Trophoblast cell (in vitro differentiated cells and primary cell): ENCODE data around the gene CELF4.

Experiments
- DNase-seq, 2 donors: peaks; one replicate each; pipeline ENCODE4 v3.0.0-alpha.2; 2016
- H2AFZ ChIP-seq: 2 replicates; pipeline ENCODE4 v1.6.1; 2013; ENCODE audit warnings: low read length, moderate library complexity, mild to moderate bottlenecking; ENCODE audit not compliant: insufficient read depth, poor library complexity
- H2AK5ac ChIP-seq: 2 replicates; pipeline ENCODE4 v1.6.1; 2013; ENCODE audit warnings: mild to moderate bottlenecking, low read length
- H2BK120ac ChIP-seq: 2 replicates; pipeline ENCODE4 v1.6.1; 2013; ENCODE audit warnings: low read length, mild to moderate bottlenecking, moderate library complexity; ENCODE audit not compliant: insufficient read depth, poor library complexity
- H2BK12ac ChIP-seq: 2 replicates; pipeline ENCODE4 v1.6.1; 2013; ENCODE audit warnings: mild to moderate bottlenecking, low read length, moderate library complexity
- H2BK5ac ChIP-seq: 2 replicates; pipeline ENCODE4 v1.6.1; 2013; ENCODE audit warnings: low read length, low read depth, moderate library complexity, mild to moderate bottlenecking; ENCODE audit not compliant: poor library complexity
- H3K14ac ChIP-seq: 2 replicates; pipeline ENCODE4 v1.6.1; 2013; ENCODE audit warnings: mild to moderate bottlenecking, low read length
- H3K18ac ChIP-seq: 2 replicates; pipeline ENCODE4 v1.6.1; 2013; ENCODE audit warnings: mild to moderate bottlenecking, low read length
- H3K23ac ChIP-seq: 2 replicates; pipeline ENCODE4 v1.6.1; 2013; ENCODE audit warnings: low read length
- H3K27ac ChIP-seq: 2 replicates; pipeline ENCODE4 v1.5.1; 2013; ENCODE audit warnings: low read depth, mild to moderate bottlenecking, inconsistent platforms, low read length, moderate library complexity
- H3K27me3 ChIP-seq: 2 replicates; pipeline ENCODE4 v1.6.1; 2013; ENCODE audit warnings: inconsistent platforms, mild to moderate bottlenecking, low read length, moderate library complexity; ENCODE audit not compliant: insufficient read depth
- H3K36me3 ChIP-seq, 2 experiments: 1 replicate in 1 of 2; 2 replicates in 1 of 2; pipeline ENCODE4 v1.6.1; 2013; ENCODE audit warnings: low read length in 2 of 2, mild to moderate bottlenecking in 2 of 2, moderate library complexity in 1 of 2; ENCODE audit not compliant: insufficient read depth in 2 of 2, control insufficient read depth in 1 of 2
- H3K4ac ChIP-seq: 2 replicates; pipeline ENCODE4 v1.6.1; 2013; ENCODE audit warnings: low read depth, mild to moderate bottlenecking, low read length, moderate library complexity
- H3K4me1 ChIP-seq, 2 experiments: 1 replicate in 1 of 2; 2 replicates in 1 of 2; pipeline ENCODE4 v1.6.1; 2013; ENCODE audit warnings: low read length in 2 of 2, mild to moderate bottlenecking in 2 of 2, moderate library complexity in 1 of 2; ENCODE audit not compliant: insufficient read depth in 2 of 2, control insufficient read depth in 1 of 2
- H3K4me2 ChIP-seq: 2 replicates; pipeline ENCODE4 v1.6.1; 2013; ENCODE audit warnings: inconsistent platforms, mild to moderate bottlenecking, low read length, moderate library complexity
- H3K4me3 ChIP-seq: 2 replicates; pipeline ENCODE4 v1.5.1; 2013; ENCODE audit warnings: mild to moderate bottlenecking, low read depth, low read length, inconsistent platforms
- H3K79me1 ChIP-seq: one replicate; pipeline ENCODE4 v1.6.1; 2013; ENCODE audit warnings: low read length
- H3K79me2 ChIP-seq: 2 replicates; pipeline ENCODE4 v1.6.1; 2013; ENCODE audit warnings: low read length, mild to moderate bottlenecking; ENCODE audit not compliant: control insufficient read depth, insufficient read depth, poor library complexity
- H3K9ac ChIP-seq: 2 replicates; pipeline ENCODE4 v1.6.1; 2013; ENCODE audit warnings: mild to moderate bottlenecking, low read length
- H3K9me3 ChIP-seq: 2 replicates; pipeline ENCODE4 v1.6.1; 2013; ENCODE audit warnings: low read depth, mild to moderate bottlenecking, control low read depth, inconsistent platforms, low read length; ENCODE audit not compliant: insufficient read depth
- H4K12ac ChIP-seq: 2 replicates; pipeline ENCODE4 v1.6.1; 2013; ENCODE audit warnings: low read depth, mild to moderate bottlenecking, low read length, moderate library complexity
- H4K8ac ChIP-seq: 2 replicates; pipeline ENCODE4 v1.6.1; 2013; ENCODE audit warnings: low read depth, mild to moderate bottlenecking, low read length, moderate library complexity
- H4K91ac ChIP-seq: one replicate; pipeline ENCODE4 v1.6.1; 2013; ENCODE audit warnings: low read depth, mild to moderate bottlenecking, low read length, moderate library complexity
- WGBS: extraction: QIAGEN DNeasy Blood & Tissue Kit; methylation state at CpG from one replicate; pipeline ENCODE4 v1.1.7; 2013; ENCODE audit warnings: missing lambda C conversion rate; ENCODE audit not compliant: insufficient read length, insufficient coverage; ENCODE audit errors: extremely low coverage; 5-methylcytosine and 5-hydroxymethylcytosine counted together

Gene CELF4

GRCh38 chr18:37567994-37568359, 2.4 kb upstream of the CELF4 start:
- Histone ChIP-seq H3K27ac (no peak overlapping the region), H3K9ac (no peak overlapping the region), H3K27me3 (peaks cover 32% of the 10 kb centered on the region), H2BK12ac (no peak overlapping the region), H2BK120ac (no peak overlapping the region), H4K91ac (no peak overlapping the region), H3K18ac (no peak overlapping the region), H3K9me3 (no peaks in the 10 kb centered on the region), H3K4me2 (no peak overlapping the region), H3K23ac (no peak overlapping the region), H3K4me3 (no peak overlapping the region), H3K79me2 (no peaks in the 10 kb centered on the region), H3K79me1 (no peaks in the 10 kb centered on the region), H4K12ac (no peak overlapping the region), H2AK5ac (no peak overlapping the region), H3K14ac (no peak overlapping the region), H3K4me1 (peaks cover 8 to 13% of the 10 kb centered on the region in 2 experiments), H2AFZ (no peak overlapping the region), H4K8ac (no peak overlapping the region), H2BK5ac (no peak overlapping the region), H3K4ac (no peak overlapping the region), H3K36me3 (no peaks in the 10 kb centered on the region)
- WGBS = no CpG with 5 or more reads among the region's 10 CpGs
- no peak for DNase-seq

GRCh38 chr18:37567061-37567993, 1.7 kb upstream of the CELF4 start:
- H2BK120ac ChIP-seq = no peak overlapping the region
- H3K79me2 ChIP-seq = no peaks in the 10 kb centered on the region
- no peak overlapping the region for H2AFZ ChIP-seq
- no peak overlapping the region for H4K8ac ChIP-seq
- no peak overlapping the region for H3K27ac ChIP-seq
- no peak overlapping the region for H3K9ac ChIP-seq
- H3K23ac ChIP-seq = no peak overlapping the region
- H3K27me3 ChIP-seq = peaks cover 32% of the 10 kb centered on the region
- H4K12ac ChIP-seq = no peak overlapping the region
- peak overlapping the region; percentile 85 for H3K4me2 ChIP-seq
- H2BK12ac ChIP-seq = no peak overlapping the region
- peak overlapping the region; percentile 46 for H3K4me3 ChIP-seq
- H3K9me3 ChIP-seq = no peaks in the 10 kb centered on the region
- H3K18ac ChIP-seq = no peak overlapping the region
- DNase-seq = no peak
- peaks cover 8 to 13% of the 10 kb centered on the region in 2 experiments for H3K4me1 ChIP-seq
- H3K36me3 ChIP-seq = no peaks in the 10 kb centered on the region
- H3K4ac ChIP-seq = no peak overlapping the region
- H3K79me1 ChIP-seq = no peaks in the 10 kb centered on the region
- WGBS = no CpG with 5 or more reads among the region's 72 CpGs
- no peak overlapping the region for H2AK5ac ChIP-seq
- no peak overlapping the region for H3K14ac ChIP-seq
- H4K91ac ChIP-seq = no peak overlapping the region
- no peak overlapping the region for H2BK5ac ChIP-seq

DNA sequence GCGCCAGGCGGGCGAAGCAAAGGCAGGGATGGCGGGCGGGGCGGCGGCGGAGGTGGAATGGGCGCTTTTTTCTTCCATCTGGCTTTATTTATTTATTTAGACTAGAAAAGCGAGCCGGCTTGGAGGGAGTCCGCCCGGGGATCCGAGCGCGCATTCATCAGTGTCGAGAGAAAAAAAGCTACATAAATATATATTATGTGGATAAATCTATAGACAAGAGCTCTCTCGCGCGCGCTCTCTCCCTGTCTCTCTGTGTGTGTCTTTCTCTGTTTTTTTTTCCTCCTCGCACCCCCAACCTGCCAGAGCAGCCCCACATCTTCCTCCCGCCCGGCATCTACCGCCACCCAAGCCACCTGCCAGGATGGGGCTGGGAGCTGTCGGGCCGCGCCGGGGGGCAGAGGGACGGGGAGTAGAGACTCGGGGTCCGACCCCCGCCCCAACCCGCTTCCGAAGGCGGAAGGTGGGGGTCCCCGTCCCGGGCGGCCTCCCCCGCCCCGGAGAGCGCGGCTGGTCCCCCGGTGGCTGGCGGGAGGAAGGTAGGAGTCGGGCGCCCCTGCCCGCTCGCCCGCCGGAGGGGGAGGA, 972 bp upstream of the CELF4 start:
- Histone ChIP-seq H3K23ac (no peak overlapping the region), H2AFZ (no peak overlapping the region), H3K36me3 (no peaks in the 10 kb centered on the region), H3K27ac (no peak overlapping the region), H3K4me3 (peak overlapping the region; percentile 47), H3K27me3 (peaks cover 32% of the 10 kb centered on the region), H3K4ac (no peak overlapping the region), H4K8ac (no peak overlapping the region), H3K79me2 (no peaks in the 10 kb centered on the region), H2BK120ac (no peak overlapping the region), H3K18ac (no peak overlapping the region), H2BK12ac (no peak overlapping the region), H2BK5ac (no peak overlapping the region), H3K14ac (no peak overlapping the region), H4K91ac (no peak overlapping the region), H3K9me3 (no peaks in the 10 kb centered on the region), H3K4me1 (peaks cover 8 to 13% of the 10 kb centered on the region in 2 experiments), H3K9ac (no peak overlapping the region), H3K79me1 (no peaks in the 10 kb centered on the region), H3K4me2 (peak overlapping the region; percentile 85), H2AK5ac (no peak overlapping the region), H4K12ac (no peak overlapping the region)
- DNase-seq = no peak
- no CpG with 5 or more reads among the region's 51 CpGs for WGBS

DNA sequence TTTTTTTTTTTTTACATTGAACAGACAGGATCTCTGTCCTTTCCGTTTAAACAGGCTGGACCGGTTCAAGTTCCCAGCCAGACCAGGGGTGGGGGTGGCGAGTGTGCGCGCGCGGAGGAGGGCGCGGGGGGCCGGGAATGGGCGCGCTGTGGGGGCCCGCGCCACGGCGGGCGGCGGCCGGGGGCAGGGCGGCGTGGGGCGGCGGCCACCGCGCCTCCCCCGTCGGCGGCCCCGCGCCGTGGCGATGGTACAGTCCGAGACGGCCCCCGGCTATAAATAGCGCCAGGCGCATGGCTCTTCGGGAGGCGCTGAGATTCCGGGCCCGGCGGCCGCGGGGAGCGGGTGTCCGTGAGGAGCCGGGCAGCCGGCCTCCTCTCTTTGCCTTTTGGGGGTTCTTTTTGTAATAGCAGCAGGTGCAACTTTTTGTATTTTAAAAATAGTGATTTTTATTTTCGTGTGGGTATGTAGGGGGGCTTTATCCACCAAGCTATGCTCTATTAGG, 430 bp upstream of the CELF4 start:
- Histone ChIP-seq H3K4me1 (peaks cover 8 to 13% of the 10 kb centered on the region in 2 experiments), H3K9me3 (no peaks in the 10 kb centered on the region), H3K27me3 (peaks cover 32% of the 10 kb centered on the region), H2BK12ac (no peak overlapping the region), H4K91ac (no peak overlapping the region), H3K4ac (no peak overlapping the region), H3K14ac (no peak overlapping the region), H3K18ac (no peak overlapping the region), H4K8ac (no peak overlapping the region), H3K79me2 (no peaks in the 10 kb centered on the region), H2AFZ (no peak overlapping the region), H3K4me3 (no peak overlapping the region), H4K12ac (no peak overlapping the region), H3K36me3 (no peaks in the 10 kb centered on the region), H3K4me2 (peak overlapping the region; percentile 85), H3K23ac (no peak overlapping the region), H3K27ac (no peak overlapping the region), H3K79me1 (no peaks in the 10 kb centered on the region), H2BK5ac (no peak overlapping the region), H2BK120ac (no peak overlapping the region), H3K9ac (no peak overlapping the region), H2AK5ac (no peak overlapping the region)
- no peak for DNase-seq
- no CpG with 5 or more reads among the region's 49 CpGs for WGBS
